HCT116 (cell line): ENCODE results near the gene DDX60. TPM values are rescaled to one million over a fixed set of nuclear protein-coding genes. Genes with fewer than 3 reads are reported as not detected.
"Not testable (repeated sequence)": the region's sequence is repeated elsewhere in the genome, so short reads cannot be mapped to it uniquely, and the experiment has no call there.

Source experiments
- ATAC-seq: fragments of 200-7000 bp; cut with Tn5 transposase; 2 replicates; pipeline ENCODE4 v1.9.1; 2020; ENCODE audit warnings: mild to moderate bottlenecking, moderate library complexity
- BruUV-seq: library from RNA; stranded (reverse); fragments of 400-500 nt; replicated peaks from 2 replicates; lab custom pipeline; 2021; lab: Mats Ljungman, UMichigan
- CTCF ChIA-PET: fragments of 300-600 bp; sonication (Branson Sonifier 250); formaldehyde crosslinking; loops from one replicate; lab custom pipeline; 2021; ENCODE audit warnings: antibody characterized with exemption; lab: Charles Lee
- POLR2A ChIA-PET: fragments of 300-600, 350-600 bp; sonication (Branson Sonifier 250); formaldehyde crosslinking; loops from one replicate; lab custom pipeline; 2021; ENCODE audit warnings: antibody characterized with exemption; lab: Charles Lee
- RAD21 ChIA-PET, 2 experiments: fragments of 300-600 bp; sonication (Branson Sonifier 250); formaldehyde crosslinking; loops; one replicate each; lab custom pipeline; 2023; ENCODE audit warnings: low total read pairs in 2 of 2; ENCODE audit not compliant: uncharacterized antibody in 2 of 2, unreplicated experiment in 2 of 2, low non-redundant PET in 1 of 2; lab: Charles Lee
- DNase-seq: peaks from one replicate; pipeline ENCODE4 v3.0.0-alpha.2; 2010; ENCODE audit warnings: low read depth, low spot score
- H2AFZ ChIP-seq: fragments of 200-600 bp; shearing (Covaris generic), sonication (generic); 2 replicates; pipeline ENCODE4 v1.6.1; 2017; ENCODE audit warnings: low read depth, mixed run types, mixed read lengths, antibody characterized with exemption, low read length; ENCODE audit not compliant: poor library complexity, severe bottlenecking
- H3K27ac ChIP-seq: 2 replicates; pipeline ENCODE4 v1.5.1; 2012; ENCODE audit warnings: low read depth, low read length
- H3K27me3 ChIP-seq: fragments of 200-600 bp; sonication (generic); 2 replicates; pipeline ENCODE4 v1.6.1; 2016; ENCODE audit warnings: mixed run types, low read length, mixed read lengths; ENCODE audit not compliant: insufficient read depth
- H3K36me3 ChIP-seq, 2 experiments: fragments of 200-500 bp in 1 of 2; fragments of 200-600 bp in 1 of 2; sonication (Bioruptor generic) in 1 of 2; sonication (generic) in 1 of 2; 2 replicates each; pipeline versions ENCODE4 v1.5.1 to v1.6.1; 2014 to 2016; ENCODE audit warnings: low read length in 2 of 2, inconsistent platforms in 1 of 2, mixed read lengths in 1 of 2, mixed run types in 1 of 2; ENCODE audit not compliant: insufficient read depth in 2 of 2, control insufficient read depth in 1 of 2
- H3K4me1 ChIP-seq, 2 experiments: fragments of 200-600 bp in 1 of 2; sonication (generic) in 1 of 2; 2 replicates each; pipeline versions ENCODE4 v1.5.1 to v1.6.1; 2012 to 2017; ENCODE audit warnings: low read length in 2 of 2, inconsistent platforms in 1 of 2, mild to moderate bottlenecking in 1 of 2, mixed read lengths in 1 of 2, mixed run types in 1 of 2, moderate library complexity in 1 of 2; ENCODE audit not compliant: insufficient read depth in 2 of 2, control insufficient read depth in 1 of 2
- H3K4me2 ChIP-seq: fragments of 200-600 bp; sonication (generic); 2 replicates; pipeline ENCODE4 v1.6.1; 2017; ENCODE audit warnings: mixed run types, low read length, mixed read lengths
- H3K4me3 ChIP-seq, 2 experiments: fragments of 200-600 bp in 1 of 2; sonication (generic) in 1 of 2; replicated peaks in 1 of 2; 2 replicates each; pipeline ENCODE4 v1.5.1; 2011 to 2016; ENCODE audit warnings: low read length in 2 of 2, control low read depth in 1 of 2, low read depth in 1 of 2, mild to moderate bottlenecking in 1 of 2, mixed read lengths in 1 of 2, mixed run types in 1 of 2
- H3K79me2 ChIP-seq: fragments of 200-600 bp; sonication (generic); 2 replicates; pipeline ENCODE4 v1.6.1; 2017; ENCODE audit warnings: mild to moderate bottlenecking, mixed run types, low read length, moderate library complexity, mixed read lengths; ENCODE audit not compliant: insufficient read depth
- H3K9ac ChIP-seq: fragments of 200-600 bp; sonication (generic); 2 replicates; pipeline ENCODE4 v1.6.1; 2016; ENCODE audit warnings: low read length, mixed read lengths
- H3K9me2 ChIP-seq: fragments of 200-600 bp; sonication (generic), shearing (Covaris generic); 2 replicates; pipeline ENCODE4 v1.6.1; 2017; ENCODE audit warnings: mixed run types, mild to moderate bottlenecking, moderate library complexity; ENCODE audit not compliant: insufficient read depth
- H3K9me3 ChIP-seq, 2 experiments: fragments of 200-500 bp in 1 of 2; fragments of 200-600 bp in 1 of 2; sonication (Bioruptor generic) in 1 of 2; sonication (generic) in 1 of 2; 2 replicates each; pipeline ENCODE4 v1.6.1; 2014 to 2017; ENCODE audit warnings: low read length in 2 of 2, mixed read lengths in 2 of 2, inconsistent platforms in 1 of 2, low read depth in 1 of 2, mild to moderate bottlenecking in 1 of 2, mixed run types in 1 of 2, moderate library complexity in 1 of 2; ENCODE audit not compliant: control insufficient read depth in 1 of 2, insufficient read depth in 1 of 2
- H4K20me1 ChIP-seq: fragments of 200-600 bp; sonication (generic), shearing (Covaris generic); 2 replicates; pipeline ENCODE4 v1.6.1; 2017; ENCODE audit warnings: mixed run types, mild to moderate bottlenecking, moderate library complexity; ENCODE audit not compliant: insufficient read depth
- ATF3 ChIP-seq: IDR thresholded peaks from 2 replicates; pipeline ENCODE4 v1.6.1; 2012
- CBX3 ChIP-seq: IDR thresholded peaks from 2 replicates; pipeline ENCODE4 v1.6.1; 2012; ENCODE audit warnings: low read depth
- CTCF ChIP-seq, 3 experiments: fragments of 200-600 bp in 1 of 3; sonication (generic) in 1 of 3; IDR thresholded peaks in 2 of 3; conservative IDR thresholded peaks in 1 of 3; 2 replicates each; pipeline ENCODE4 v1.5.1; 2012 to 2017; ENCODE audit warnings: low read depth in 2 of 3, low read length in 2 of 3, antibody characterized with exemption in 1 of 3, borderline replicate concordance in 1 of 3, control low read depth in 1 of 3, mild to moderate bottlenecking in 1 of 3, mixed read lengths in 1 of 3, mixed run types in 1 of 3, moderate library complexity in 1 of 3; ENCODE audit not compliant: insufficient read depth in 1 of 3
- EGR1 ChIP-seq: IDR thresholded peaks from 2 replicates; pipeline ENCODE4 v1.6.1; 2012; ENCODE audit warnings: low read depth
- ELF1 ChIP-seq: IDR thresholded peaks from 2 replicates; pipeline ENCODE4 v1.6.1; 2012; ENCODE audit warnings: low read depth, borderline replicate concordance
- EZH2phosphoT487 ChIP-seq: fragments of 200-600 bp; IDR thresholded peaks from 2 replicates; pipeline ENCODE4 v1.6.1; 2018; ENCODE audit warnings: antibody characterized with exemption, borderline replicate concordance
- JUND ChIP-seq: IDR thresholded peaks from 2 replicates; pipeline ENCODE4 v1.6.1; 2012
- MAX ChIP-seq: IDR thresholded peaks from 2 replicates; pipeline ENCODE4 v1.6.1; 2012
- SP1 ChIP-seq: IDR thresholded peaks from 2 replicates; pipeline ENCODE4 v1.6.1; 2012; ENCODE audit warnings: low read depth
- YY1 ChIP-seq: IDR thresholded peaks from 2 replicates; pipeline ENCODE4 v1.6.1; 2011; ENCODE audit warnings: low read length, low read depth, moderate library complexity, mild to moderate bottlenecking; ENCODE audit not compliant: insufficient replicate concordance; ENCODE audit errors: extremely low read depth
- ZBTB33 ChIP-seq: IDR thresholded peaks from 2 replicates; pipeline ENCODE4 v1.6.1; 2011; ENCODE audit warnings: mild to moderate bottlenecking, low read length, moderate library complexity; ENCODE audit not compliant: insufficient replicate concordance; ENCODE audit errors: extremely low read depth
- ZFX ChIP-seq: fragments of 450-650 bp; IDR thresholded peaks from 2 replicates; pipeline ENCODE4 v1.6.1; 2017
- intact Hi-C: fragments of 100-400 bp; cut with micrococcal nuclease; formaldehyde crosslinking; loops from 2 replicates; pipeline ENCODE4 v1.10.0; 2022
- total RNA-seq: library from RNA; stranded (reverse); gene quantifications from one replicate; pipeline ENCODE4 v1.2.1, GENCODE V29; 2021; ENCODE audit not compliant: unreplicated experiment

The DDX60 gene
- total RNA-seq, 1 experiment from 2014 or later = 6.5 TPM

- Histone ChIP-seq H2AFZ (no peak overlapping the region), H3K4me3 (no peak overlapping the region), H3K27ac (no peak overlapping the region), H3K36me3 (no peaks in the 10 kb centered on the region), H3K9me3 (no peaks in the 10 kb centered on the region), H3K9me2 (no peaks in the 10 kb centered on the region), H3K9ac (no peak overlapping the region), H3K4me2 (no peak overlapping the region), H3K79me2 (no peaks in the 10 kb centered on the region), H3K4me1 (no peaks in the 10 kb centered on the region), H3K27me3 (no peaks in the 10 kb centered on the region), H4K20me1 (no peaks in the 10 kb centered on the region)
- RAD21 ChIA-PET = no interaction called here
- DNase-seq (no peak), ATAC-seq (no peak)
- TF ChIP-seq ELF1 (no peak), YY1 (no peak), JUND (no peak), SP1 (no peak), CBX3 (no peak), ATF3 (no peak), CTCF (IDR thresholded peaks at IDR 0.05 in 2 of 3, conservative IDR thresholded peaks at IDR 0.05 in 1 of 3; ENCODE audit: borderline replicate concordance in 1 of 3, insufficient read depth in 1 of 3, low read depth in 2 of 3, low read length in 2 of 3) (no peak), EZH2phosphoT487 (no peak), EGR1 (no peak), MAX (no peak), ZFX (no peak), ZBTB33 (no peak)
- BruUV-seq = no TSS peak
- POLR2A ChIA-PET = no interaction called here
- CTCF ChIA-PET = no interaction called here
- intact Hi-C loops = no loop called here
Observed at GRCh38 chr4:168291242-168291641, 27.3 kb downstream of the DDX60 start.

- H3K27ac ChIP-seq, H3K9ac ChIP-seq, intact Hi-C loops, H3K9me2 ChIP-seq, POLR2A ChIA-PET, H3K79me2 ChIP-seq, H3K9me3 ChIP-seq, H3K4me1 ChIP-seq, CTCF ChIA-PET, H3K4me3 ChIP-seq, BruUV-seq, H3K36me3 ChIP-seq, H3K27me3 ChIP-seq, H2AFZ ChIP-seq, H4K20me1 ChIP-seq, ATAC-seq, RAD21 ChIA-PET, DNase-seq, H3K4me2 ChIP-seq: not testable (repeated sequence)
Observed at GRCh38 chr4:168285850-168286249, 32.7 kb downstream of the DDX60 start.
